ENCODE measurements around the gene ZNF839.

DNA sequence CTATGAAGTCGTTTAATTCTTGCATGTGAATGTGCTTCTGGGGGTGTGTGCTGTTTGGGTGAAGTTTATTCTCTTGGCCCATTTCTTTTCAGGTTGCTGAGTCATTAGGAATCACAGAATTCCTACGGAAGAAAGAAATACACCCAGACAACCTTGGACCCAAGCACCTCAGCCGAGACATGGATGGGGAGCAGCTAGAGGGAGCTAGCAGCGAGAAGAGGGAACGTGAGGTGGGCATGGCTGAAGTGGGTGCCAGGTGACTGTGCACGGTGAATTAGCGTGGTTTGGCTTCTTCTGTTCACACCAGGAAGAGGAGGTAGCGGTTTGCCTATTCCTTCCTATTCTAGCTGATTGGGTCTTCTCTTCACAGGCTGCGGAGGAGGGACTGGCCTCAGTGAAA is 19.2 kb downstream of the ZNF839 start:
- TF ChIP-seq, protein P1, sequence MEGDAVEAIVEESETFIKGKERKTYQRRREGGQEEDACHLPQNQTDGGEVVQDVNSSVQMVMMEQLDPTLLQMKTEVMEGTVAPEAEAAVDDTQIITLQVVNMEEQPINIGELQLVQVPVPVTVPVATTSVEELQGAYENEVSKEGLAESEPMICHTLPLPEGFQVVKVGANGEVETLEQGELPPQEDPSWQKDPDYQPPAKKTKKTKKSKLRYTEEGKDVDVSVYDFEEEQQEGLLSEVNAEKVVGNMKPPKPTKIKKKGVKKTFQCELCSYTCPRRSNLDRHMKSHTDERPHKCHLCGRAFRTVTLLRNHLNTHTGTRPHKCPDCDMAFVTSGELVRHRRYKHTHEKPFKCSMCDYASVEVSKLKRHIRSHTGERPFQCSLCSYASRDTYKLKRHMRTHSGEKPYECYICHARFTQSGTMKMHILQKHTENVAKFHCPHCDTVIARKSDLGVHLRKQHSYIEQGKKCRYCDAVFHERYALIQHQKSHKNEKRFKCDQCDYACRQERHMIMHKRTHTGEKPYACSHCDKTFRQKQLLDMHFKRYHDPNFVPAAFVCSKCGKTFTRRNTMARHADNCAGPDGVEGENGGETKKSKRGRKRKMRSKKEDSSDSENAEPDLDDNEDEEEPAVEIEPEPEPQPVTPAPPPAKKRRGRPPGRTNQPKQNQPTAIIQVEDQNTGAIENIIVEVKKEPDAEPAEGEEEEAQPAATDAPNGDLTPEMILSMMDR (IDR thresholded peaks at IDR 0.05; ENCODE audit: low read length): no peak
- TF ChIP-seq EZH2phosphoT487 (IDR thresholded peaks at IDR 0.05; ENCODE audit: low read length): no peak
